ENCODE data around the gene TNRC6B.

DNA sequence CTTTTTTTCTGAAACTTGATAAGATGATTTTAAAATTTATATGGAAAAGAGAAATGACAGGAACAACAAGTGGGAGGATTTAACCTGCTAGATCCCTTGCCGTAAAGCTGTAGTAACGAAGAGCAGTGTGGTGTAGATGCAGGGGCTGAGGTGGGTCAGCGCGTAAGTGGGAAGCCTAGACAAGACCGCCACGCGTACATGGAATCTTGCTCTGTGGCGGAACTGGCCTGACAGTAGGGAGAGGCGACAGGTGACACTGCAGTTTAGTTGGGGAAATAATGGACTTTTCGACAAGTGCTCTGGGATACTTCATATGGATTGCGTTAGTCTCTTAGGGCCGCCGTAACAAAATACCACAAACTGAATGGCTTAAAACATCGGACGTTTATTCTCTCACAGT lies 28.8 kb downstream of the TNRC6B start:
- TF ChIP-seq, protein P1, sequence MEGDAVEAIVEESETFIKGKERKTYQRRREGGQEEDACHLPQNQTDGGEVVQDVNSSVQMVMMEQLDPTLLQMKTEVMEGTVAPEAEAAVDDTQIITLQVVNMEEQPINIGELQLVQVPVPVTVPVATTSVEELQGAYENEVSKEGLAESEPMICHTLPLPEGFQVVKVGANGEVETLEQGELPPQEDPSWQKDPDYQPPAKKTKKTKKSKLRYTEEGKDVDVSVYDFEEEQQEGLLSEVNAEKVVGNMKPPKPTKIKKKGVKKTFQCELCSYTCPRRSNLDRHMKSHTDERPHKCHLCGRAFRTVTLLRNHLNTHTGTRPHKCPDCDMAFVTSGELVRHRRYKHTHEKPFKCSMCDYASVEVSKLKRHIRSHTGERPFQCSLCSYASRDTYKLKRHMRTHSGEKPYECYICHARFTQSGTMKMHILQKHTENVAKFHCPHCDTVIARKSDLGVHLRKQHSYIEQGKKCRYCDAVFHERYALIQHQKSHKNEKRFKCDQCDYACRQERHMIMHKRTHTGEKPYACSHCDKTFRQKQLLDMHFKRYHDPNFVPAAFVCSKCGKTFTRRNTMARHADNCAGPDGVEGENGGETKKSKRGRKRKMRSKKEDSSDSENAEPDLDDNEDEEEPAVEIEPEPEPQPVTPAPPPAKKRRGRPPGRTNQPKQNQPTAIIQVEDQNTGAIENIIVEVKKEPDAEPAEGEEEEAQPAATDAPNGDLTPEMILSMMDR (IDR thresholded peaks at IDR 0.05; ENCODE audit: low read depth, low read length): no peak
- no peak for TF ChIP-seq EZH2phosphoT487 (IDR thresholded peaks at IDR 0.05; ENCODE audit: low read depth)
